ENCODE results near the gene P2RX1.
A peak's percentile ranks its signal among the peaks of the same experiment; 100 is the strongest.
"Not testable (repeated sequence)": the region's sequence is repeated elsewhere in the genome, so short reads cannot be mapped to it uniquely, and the experiment has no call there.

Gene P2RX1

DNA sequence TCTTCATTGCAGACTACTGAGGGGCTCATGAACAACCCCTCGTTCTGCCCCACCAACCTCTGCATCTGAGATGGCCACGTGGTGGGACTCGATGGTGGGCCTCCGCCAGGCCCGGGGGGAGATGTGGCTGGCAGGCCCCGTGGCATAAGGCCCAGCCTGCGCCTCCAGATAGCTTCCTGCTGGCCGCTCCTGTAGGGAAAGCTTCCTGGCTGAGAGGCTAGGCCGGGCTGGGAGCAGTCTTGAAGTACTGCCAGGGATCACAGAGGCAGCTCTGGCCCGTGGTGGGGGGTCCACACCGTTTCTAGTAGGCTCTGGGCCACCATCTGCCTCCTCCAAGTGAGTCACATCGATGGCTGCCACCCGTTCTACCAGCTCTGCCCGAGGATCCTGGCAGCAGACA is 31.0 kb downstream of the P2RX1 start:
- DNase-seq, result no peak

DNA sequence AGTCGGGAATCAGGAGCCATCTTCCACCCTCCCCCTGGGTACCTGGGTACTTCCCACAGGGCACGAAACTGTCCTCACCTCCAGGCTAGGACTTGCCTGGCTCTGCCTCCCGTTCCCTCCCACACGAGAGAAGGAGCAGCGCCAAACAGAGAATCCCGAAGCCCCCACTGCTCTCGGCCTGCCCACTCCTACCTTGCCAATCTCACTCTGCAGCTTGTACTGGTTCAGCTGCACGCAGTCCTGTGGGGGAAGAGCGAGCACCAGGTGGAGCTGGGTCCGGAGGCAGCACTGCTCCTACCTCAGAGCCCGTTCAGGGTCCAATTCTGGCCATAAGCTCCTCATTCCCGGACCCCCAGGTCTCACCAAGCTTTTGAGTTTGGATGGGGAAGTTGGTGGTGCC is 32.1 kb downstream of the P2RX1 start:
- no peak for DNase-seq

DNA sequence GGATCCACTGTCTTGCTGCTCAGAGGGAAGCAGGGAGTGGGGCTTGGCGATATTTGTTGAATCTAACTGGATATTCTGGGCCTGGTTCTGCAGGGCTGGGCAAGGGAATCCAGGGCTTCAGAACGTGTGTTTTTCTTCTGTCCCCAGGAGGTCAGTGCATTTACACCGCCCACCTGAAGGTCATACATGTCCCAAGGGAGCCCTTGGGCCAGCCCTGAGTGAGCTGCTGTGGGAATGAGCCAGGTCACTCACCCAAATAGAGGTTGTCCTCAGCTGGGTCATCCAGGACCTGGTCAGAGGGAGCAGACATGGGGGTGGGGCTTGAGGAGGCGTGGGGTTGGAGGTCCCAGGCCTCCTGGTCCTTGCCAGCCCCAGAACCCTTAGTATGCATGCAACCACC is 34.0 kb downstream of the P2RX1 start:
- no peak for DNase-seq

DNA sequence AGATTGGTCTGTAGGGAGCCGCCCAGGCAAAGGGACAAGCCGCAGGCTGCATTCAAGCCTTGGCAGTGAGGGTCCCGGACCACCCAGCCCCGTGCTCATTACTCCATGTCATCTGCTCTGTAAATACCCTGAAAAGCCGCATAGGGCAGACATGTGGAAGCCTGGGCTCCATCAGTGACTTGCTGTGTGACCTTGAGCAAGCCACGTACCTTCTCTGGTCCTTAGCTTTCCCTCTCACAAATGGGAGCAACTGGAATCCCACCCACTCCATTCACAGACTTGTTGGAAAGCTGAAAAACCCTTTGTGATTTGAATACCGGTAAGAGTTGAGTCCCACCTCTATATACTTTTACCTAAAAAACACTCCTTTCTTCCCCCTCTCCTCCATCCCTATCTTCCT is 35.3 kb downstream of the P2RX1 start:
- DNase-seq, result no peak

DNA sequence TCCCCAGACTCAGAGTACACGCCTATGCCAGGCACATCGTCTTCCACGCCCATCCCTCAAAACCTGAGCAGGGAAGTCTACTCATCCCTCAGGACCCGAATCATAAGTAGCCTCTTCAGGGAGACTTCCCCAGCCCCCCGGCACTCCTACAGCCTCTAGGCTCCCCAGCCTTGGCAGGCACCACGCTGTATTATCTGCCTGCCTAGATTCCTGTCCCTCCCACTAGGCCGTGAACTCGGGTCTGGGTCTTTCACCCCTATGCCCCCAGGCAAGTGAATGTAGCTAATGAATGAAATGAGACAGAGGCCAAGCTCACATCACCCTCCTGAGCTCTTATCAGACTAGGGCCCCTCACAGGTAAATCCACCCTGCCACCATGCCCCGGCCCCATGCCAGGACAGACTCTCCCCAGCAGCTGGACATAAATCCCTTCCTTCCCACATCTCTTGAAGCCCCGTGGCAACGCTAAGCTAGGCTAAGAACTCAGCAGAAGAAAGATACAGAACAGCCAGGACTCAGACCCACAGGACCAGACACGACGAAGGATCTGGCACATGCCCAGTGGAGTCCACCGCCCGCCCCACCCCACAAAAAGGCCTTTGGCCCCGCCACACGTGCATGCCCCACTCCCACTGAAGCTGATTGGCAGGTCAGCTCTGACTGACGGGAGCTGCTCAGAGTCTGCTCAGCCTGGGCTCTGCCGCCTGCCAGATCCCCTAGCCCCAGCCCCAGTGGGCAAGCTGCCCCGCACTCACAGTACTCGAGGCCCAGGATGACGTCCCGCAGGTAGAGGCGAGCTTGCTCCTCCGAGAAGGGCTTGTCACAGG is 36.5 kb downstream of the P2RX1 start:
- DNase-seq, result no peak

DNA sequence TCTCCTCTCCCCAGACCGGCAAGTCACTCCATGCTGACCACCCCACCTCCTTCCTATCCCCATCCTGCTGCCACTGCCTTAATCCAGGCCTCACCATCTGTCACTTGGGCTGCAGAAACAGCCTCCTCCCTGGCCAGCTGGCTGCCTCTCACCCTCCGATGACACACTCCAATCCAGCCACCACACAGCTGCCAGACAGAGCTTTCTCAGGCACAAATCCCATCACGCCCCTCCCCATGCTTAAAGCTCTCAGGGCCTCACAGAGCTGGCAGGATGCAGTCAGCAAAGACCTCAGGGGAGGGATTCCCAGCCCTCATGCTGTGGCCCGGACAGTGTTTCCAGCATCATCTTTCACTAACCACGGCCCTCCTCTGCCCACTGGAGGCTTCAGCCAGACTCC is 37.1 kb downstream of the P2RX1 start:
- no peak for DNase-seq

DNA sequence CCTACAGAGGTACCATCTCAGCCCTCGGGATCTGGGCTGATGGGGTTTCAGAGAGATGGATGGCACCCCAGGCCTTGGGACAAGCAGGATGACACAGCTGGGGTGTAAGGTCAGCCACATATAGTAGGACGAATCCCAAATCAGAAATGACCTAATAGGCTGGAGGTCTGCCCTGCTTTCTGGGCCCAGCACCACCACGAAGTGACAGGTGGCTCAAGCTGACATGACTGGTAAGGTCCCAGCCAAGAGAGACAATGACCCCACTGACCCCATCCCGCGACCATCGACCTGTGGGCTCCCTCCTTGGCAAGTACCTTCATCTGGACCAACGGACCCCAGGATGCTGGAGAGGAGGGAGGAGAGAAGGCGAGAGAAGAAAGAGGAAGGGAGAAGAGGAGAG is 39.0 kb downstream of the P2RX1 start:
- no peak for DNase-seq

DNA sequence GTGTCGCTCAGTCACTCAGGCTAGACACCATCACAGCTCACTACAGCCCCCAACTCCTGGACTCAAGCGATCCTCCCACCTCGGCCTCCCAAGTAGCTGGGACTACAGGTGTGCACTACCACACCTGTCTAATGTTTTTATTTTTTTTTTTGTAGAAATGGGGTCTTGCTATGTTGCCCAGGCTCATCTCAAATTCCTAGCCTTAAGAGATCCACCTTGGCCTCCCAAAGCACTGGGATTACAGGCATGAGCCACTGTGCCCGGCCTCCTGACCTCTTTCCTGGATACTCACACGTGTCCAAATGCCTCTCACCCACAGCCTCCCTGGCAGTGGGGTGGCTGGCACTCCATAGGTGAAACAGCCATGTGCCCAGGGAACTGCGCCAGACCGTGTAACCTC is 40.9 kb downstream of the P2RX1 start:
- DNase-seq, result no peak

DNA sequence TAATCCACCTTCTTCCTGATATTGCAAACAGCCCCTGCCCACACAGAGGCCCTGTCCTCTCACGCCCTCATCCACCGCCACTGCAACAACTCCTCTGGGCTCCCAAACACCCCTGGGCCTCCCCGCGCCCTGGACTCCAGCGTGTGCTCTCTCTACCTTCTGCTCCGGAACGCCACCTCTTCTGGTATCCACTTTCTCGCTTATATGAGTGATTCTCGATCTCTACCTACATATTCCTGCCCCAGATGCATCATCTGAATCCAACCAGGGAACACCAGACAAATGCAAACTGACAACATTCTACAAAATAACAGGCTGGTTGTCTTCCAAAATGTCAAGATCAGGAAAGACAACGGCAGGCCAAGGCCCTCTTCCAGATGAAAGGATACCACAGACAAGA is 42.4 kb downstream of the P2RX1 start:
- DNase-seq, result no peak

DNA sequence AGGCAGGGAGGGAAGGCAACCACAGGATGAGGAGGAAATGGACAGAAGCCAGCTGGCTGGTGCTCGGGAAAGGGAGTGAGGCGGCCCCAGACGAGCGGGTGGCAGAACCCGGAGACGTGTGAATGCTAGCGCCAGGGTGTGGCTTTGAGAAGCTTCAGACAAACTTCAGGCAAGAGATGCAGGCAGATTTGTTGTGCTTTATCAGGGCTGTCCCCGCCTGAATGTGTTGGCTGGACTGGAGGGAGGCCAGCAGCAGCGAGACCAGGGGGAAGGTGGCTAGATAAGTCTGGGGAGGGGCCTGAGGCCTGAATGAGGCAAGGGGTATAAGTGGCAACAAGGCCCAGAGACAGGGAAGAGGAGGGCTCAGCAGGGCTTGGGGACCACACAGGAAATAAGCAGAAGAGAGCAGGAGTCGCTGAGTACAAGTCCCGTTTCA is 45.4 kb downstream of the P2RX1 start:
- peak; percentile 30 for DNase-seq

DNA sequence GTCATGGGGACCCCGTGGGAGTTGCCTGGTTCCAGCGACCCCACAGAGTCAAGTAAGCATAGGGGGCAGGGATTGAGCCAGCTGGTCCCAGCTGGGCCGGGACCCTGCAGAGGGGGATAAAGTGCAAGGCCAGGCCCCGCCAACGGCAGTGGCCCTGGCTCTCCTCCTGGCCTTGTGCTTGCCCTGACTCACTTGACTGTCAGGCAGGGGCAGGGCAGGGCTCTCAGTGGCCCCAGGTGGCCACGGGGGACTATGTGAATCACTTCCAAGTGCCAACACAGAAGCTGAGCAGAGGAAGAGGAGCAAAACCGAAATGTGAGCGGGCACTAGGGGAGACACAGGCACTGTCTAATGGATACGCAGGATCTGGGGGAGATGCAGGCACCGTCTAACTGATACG is 48.7 kb downstream of the P2RX1 start:
- DNase-seq, result no peak

DNA sequence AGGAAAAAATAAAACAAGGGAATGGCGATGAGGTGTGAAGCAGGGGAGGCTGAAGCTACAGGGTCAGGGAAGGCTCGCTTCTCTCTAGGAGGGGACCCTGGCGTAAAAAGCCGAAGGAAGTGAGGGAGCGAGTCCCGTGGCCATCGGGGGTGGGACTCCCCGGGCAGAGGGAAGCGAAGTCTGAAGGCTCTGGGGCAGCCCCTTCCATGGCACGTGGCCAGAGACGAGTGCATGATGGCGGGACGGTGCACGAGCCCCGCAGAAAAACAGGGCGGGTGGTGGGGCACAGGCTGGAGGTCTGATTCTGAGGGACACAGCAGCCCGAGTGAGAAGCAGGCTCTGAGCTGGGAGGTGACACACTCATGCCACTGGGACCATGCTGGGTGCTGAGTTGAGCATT is 49.2 kb downstream of the P2RX1 start:
- no peak for DNase-seq

DNA sequence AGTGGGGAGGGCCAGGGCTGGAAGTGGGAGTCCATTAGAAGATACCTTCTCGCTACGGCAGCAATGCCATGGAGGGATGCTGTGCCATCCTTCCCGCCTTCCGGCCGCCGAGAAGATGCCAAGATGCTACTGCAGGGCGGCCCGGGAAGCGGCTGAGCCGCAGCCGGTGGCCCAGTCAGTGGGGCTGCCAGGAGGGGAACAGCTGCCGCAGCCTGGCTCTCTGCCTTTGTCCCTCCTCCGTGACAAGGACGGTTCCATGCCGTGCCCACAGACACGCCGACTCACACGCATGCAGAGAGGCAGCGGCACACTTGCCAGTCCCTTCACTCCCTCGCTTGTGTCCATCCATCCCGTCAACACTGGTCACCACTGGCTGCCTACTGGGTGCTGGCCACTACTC is 50.0 kb downstream of the P2RX1 start:
- no peak for DNase-seq

DNA sequence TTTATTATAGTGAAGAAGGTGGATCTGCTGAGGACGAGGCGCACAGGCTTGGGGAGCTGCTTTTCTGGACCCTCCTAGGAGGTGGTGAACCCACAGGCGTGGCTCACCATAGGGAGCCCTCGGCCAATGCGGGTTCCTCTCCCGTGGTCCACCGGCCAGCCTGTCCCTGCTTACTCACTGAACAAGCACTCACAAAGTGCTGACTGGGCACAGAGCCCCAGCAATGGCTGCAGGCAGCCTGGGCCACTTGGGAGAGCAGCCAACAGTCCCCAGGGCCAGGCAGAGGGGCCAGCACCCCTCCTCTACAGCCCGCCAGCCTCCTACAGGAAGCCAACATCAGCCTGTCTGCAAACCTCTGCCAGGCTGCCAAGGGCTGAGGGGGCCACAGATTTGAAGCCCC is 51.1 kb downstream of the P2RX1 start:
- no peak for DNase-seq

DNA sequence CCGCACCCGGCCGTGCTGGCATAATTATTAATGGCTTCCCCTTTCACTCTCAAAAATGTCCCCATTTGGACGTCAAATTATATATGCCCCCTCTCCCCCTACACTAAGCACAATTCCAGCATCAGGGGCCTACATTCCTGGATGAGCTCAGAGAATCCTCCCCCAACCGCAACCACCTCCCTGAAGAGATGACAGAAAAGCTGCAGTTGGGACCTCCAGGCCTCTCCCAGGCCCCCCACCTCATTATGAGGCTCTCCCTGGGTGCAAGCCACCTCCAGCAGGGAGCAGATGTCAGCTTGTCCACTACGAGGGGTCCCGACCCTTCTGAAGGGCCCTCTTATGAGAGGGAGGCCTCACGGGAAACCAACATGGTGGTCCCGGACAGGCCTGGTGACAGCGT is 51.7 kb downstream of the P2RX1 start:
- DNase-seq, result no peak

DNA sequence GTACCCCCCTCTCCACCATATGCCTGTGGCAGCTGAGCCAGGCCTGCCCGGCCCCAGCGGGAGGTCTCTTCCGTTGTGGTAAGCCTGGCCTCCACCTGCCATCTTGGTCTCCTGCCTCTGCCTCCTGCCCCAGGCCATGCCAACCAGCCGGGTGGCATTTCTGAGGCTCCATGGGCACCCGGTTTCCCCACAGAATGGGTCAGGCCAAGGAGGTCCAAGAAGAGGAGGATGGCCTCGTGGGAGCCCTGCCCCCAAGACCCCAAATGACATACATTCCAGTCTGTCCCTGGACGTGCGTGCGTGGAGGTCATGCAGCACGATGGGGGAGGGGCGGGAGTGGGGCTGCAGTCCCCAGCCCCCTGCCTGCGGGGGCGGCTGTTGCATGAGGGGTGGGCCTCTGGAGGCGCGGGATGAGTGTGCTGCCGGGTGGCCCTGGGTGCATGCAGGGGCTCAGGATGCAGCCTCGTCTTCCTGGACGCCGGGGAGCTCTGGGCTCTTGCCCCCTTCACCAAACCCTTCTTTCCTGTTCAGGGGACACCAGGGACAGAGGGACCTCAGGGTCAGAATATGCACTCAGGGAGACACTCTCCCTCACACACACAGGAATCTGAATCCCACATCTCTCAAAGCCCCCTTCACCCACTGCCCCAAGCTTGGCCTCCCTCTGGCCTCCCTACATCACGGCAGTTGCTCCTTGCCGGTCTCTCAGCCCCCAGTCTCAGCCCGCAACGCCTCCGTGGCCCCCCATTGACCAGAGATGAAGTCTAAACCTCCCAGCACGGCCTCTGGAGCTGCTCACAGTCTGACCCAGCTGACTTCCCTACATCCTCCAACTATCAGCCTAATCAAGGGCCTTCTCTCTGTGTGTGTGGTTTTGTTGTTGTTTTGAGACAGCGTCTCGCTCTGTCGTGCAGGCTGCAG is 54.2 kb downstream of the P2RX1 start:
- DNase-seq, result no peak

DNA sequence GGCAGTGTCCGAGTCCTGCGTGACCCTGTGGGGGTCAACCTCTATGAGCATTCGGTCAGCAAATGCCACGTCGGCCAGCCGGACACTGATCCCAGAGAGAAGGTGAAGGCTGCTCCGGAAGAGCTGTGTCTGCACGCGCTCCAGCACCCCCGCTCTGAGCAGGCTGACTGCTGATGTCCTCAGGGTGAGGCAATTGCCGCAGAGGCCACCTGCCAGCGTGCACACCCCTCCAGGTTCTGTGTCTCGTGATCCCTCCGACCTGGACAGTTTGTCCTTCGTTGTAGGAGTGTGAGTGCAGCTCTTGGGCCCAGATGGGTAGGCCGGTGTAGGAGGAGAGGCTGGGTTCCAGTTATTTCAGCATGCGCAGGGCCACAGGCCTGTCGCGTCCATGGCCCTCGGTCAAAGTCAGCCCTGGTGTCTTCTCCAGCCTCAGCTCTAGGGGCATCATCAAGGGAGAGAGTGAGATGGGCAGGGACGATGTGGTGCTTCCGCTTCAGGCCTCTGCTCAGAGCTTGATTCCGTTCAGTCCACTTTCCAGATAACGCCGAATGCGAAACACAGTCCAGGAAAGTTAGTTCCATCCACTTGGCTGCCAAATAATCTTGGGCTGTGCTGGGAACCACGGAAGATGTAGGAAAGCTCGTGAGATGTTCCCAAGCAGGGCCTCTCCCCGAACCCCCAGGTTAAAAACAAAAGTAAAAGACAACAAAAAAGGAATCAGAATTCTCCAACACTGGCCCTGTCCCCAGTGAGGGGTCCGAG is 55.1 kb downstream of the P2RX1 start:
- DNase-seq, result no peak

DNA sequence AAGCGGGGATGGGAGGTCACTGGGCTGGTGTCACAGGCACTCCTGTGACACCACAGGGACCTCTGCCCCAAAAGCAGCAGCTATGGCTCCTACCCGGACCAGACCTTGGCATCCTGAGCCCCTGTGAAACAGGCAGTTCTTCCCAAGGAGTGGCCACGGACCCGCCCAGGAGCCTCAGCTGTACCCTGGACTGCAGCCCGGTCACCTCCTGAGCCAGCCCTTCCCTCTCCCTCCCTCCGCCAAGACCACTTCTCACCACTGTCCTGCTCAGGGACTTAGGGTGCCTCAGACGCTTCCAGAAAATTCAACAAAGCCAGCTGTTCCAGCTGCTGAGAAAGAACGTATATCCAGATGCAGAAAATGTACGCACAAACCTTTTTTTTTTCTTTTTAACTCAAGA is 56.3 kb downstream of the P2RX1 start:
- DNase-seq, result no peak

DNA sequence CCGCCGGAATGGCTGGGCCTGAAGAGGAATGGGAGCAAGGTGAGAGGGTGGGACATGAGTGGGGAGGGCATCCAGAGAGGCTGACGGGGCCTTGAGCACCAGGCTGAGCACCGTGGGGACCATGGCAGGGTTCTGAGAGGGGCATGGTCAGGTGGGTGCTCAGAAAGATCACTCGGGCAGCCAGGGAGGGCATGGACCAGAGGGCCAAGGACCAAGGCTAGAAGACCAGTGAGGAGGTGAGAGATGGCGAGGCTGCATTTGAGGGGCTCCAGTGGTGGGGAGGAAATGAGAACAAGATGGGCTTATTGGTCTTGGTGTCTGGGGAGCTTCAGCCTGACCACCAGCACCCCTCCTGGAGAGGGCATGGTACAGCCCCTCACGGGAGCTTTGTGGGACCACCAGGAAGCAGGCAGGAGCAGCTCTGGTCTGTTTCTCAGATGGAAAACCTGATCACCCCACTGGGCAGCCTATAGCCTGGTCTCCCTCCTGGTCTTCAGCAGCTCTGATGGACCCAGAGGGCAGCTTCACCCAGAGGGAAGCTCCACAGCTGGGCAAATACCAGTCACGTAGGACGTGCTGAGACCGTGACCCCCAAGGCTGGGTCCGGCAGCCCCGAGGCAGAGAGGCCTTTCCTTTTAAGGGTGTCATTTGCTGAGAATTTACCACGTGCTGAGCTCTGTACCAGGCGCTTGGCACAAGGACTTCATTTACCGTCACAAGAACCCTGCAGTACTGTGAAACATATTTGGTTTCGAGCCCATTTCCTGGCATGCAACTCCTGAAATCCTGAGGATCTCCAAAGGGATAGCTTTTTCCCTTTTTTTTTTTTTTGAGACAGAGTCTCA is 58.8 kb downstream of the P2RX1 start:
- no peak for DNase-seq

DNA sequence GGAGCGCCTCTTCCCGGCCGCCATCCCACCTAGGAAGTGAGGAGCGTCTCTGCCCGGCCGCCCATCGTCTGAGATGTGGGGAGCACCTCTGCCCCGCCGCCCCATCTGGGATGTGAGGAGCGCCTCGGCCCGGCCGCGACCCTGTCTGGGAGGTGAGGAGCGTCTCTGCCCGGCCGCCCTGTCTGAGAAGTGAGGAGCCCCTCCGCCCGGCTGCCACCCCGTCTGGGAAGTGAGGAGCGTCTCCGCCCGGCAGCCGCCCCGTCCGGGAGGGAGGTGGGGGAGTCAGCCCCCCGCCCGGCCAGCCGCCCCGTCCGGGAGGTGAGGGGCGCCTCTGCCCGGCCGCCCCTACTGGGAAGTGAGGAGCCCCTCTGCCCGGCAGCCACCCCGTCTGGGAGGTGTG is 62.1 kb downstream of the P2RX1 start:
- DNase-seq, result not testable (repeated sequence)

DNA sequence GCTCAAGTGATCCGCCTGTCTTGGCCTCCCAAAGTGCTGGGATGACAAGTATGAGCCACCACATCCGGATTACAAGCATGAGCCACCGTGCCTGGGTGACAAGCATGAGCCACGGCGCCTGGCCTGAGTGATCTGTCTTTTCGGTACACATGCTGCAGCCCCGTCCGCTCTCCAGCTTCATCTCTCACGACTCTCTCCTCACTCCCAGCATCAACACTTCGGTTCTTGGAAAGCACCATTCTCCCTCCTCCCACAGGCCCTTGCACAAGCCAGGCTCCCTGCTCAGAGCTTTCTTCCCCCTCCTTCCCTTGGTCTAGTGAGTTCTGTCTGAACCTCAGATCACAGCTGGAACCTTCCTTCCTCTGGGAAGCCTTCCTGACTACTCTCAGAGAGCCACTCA is 63.7 kb downstream of the P2RX1 start:
- no peak for DNase-seq

DNA sequence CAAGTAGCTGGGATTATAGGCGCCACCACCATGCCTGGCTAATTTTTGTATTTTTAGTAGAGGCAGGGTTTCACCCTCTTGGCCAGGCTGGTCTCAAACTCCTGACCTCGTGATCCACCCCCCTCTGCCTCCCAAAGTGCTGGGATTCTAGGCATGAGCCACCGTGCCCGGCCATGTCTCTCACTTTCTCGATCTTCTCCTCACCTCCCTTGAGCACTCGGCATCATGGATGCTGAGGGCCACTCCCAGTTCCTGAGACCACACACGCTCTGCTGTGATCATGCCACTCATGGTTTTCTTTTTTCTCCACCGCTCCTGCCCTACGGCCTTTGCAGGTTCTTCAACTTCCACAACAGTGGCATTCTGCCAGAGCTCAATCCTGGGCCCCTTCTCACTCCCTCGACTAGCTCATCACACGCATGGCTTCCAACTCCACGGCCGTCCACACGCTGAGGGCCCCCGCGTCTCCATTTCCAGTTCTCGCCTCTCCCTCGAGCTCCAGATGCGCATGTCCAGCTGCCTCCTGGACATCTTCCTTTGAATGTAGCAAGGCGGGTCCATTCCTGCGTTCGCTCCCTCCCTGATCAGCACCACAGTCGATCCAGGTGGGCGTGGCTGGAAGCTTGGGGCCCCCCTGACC is 64.7 kb downstream of the P2RX1 start:
- no peak for DNase-seq

Measured in COR-L47 (cell line).